AG04450 (cell line): ENCODE measurements around the gene PRR15L. TPM values are rescaled to one million over a fixed set of nuclear protein-coding genes. Genes with fewer than 3 reads are reported as not detected.

Experiments
- CTCF ChIA-PET: fragments of 300-600, 350-600 bp; formaldehyde crosslinking; extraction: SDS; loops from one replicate; lab custom pipeline; 2022; ENCODE audit warnings: antibody characterized with exemption, inconsistent platforms; lab: Charles Lee
- POLR2A ChIA-PET: fragments of 350-600 bp; formaldehyde crosslinking; extraction: SDS; loops from one replicate; lab custom pipeline; 2021; ENCODE audit warnings: antibody characterized with exemption, inconsistent platforms; lab: Yijun Ruan, JAX
- DNase-seq: peaks from one replicate; pipeline ENCODE4 v3.0.0-alpha.2; 2011; ENCODE audit warnings: low read depth, low spot score
- H3K27ac ChIP-seq: one replicate; pipeline ENCODE4 v1.5.1; 2012; ENCODE audit warnings: low read depth, low read length, control low read depth
- H3K27me3 ChIP-seq: one replicate; pipeline ENCODE4 v1.6.0; 2012; ENCODE audit warnings: low read length; ENCODE audit not compliant: control insufficient read depth, insufficient read depth
- H3K4me3 ChIP-seq: 2 replicates; pipeline ENCODE4 v1.5.1; 2011; ENCODE audit warnings: mild to moderate bottlenecking, low read depth, low read length, control low read depth
- H3K9me3 ChIP-seq: 2 replicates; pipeline ENCODE4 v1.5.1; 2012; ENCODE audit warnings: low read length; ENCODE audit not compliant: control insufficient read depth, insufficient read depth
- polyA plus RNA-seq: library from polyadenylated mRNA; depleted of rRNA; stranded (reverse); fragments of >200 nt; gene quantifications from 2 replicates; pipeline ENCODE4 v1.2.3, GENCODE V29; 2011
- TF ChIP-seq, protein P1 (sequence below): IDR thresholded peaks from 2 replicates; pipeline ENCODE4 v1.5.1; 2011; ENCODE audit warnings: low read depth, low read length, control low read depth, inconsistent platforms

Gene PRR15L
- polyA plus RNA-seq, 1 experiment, result not detected

DNA sequence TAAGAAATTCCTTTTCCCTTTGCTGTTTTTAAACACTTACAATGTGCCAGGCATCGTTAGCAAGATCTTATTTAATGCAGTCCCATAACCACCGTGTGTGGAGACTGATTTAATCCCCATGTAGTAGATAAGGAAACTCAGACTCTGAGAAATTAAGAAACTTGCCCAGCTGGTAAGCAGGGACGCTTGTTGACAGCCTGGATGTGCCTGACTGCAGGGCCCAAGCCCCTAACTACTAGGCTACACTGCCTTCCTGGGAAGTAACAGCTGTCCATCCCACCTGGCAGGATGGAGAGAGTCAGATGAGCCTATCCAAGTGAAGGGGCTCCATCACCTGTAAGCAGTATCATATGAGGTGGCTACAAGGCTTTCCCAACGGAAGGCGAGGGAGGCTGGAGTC lies 36.3 kb upstream of the PRR15L start:
- H3K27ac ChIP-seq, result no peak overlapping the region
- no peak overlapping the region for H3K4me3 ChIP-seq
- POLR2A ChIA-PET, result no interaction called here
- no peak for DNase-seq
- no peaks in the 10 kb centered on the region for H3K9me3 ChIP-seq
- H3K27me3 ChIP-seq, result peaks cover 10% of the 10 kb centered on the region
- CTCF ChIA-PET, result interaction anchor here (1.2 to 2.7 kb wide), 3 partner anchors 15 to 47 kb away, joined by 5 to 10 read pairs (median 9); partner anchors contain the start of gene CDK5RAP3
- TF ChIP-seq, protein P1, sequence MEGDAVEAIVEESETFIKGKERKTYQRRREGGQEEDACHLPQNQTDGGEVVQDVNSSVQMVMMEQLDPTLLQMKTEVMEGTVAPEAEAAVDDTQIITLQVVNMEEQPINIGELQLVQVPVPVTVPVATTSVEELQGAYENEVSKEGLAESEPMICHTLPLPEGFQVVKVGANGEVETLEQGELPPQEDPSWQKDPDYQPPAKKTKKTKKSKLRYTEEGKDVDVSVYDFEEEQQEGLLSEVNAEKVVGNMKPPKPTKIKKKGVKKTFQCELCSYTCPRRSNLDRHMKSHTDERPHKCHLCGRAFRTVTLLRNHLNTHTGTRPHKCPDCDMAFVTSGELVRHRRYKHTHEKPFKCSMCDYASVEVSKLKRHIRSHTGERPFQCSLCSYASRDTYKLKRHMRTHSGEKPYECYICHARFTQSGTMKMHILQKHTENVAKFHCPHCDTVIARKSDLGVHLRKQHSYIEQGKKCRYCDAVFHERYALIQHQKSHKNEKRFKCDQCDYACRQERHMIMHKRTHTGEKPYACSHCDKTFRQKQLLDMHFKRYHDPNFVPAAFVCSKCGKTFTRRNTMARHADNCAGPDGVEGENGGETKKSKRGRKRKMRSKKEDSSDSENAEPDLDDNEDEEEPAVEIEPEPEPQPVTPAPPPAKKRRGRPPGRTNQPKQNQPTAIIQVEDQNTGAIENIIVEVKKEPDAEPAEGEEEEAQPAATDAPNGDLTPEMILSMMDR, result no peak

DNA sequence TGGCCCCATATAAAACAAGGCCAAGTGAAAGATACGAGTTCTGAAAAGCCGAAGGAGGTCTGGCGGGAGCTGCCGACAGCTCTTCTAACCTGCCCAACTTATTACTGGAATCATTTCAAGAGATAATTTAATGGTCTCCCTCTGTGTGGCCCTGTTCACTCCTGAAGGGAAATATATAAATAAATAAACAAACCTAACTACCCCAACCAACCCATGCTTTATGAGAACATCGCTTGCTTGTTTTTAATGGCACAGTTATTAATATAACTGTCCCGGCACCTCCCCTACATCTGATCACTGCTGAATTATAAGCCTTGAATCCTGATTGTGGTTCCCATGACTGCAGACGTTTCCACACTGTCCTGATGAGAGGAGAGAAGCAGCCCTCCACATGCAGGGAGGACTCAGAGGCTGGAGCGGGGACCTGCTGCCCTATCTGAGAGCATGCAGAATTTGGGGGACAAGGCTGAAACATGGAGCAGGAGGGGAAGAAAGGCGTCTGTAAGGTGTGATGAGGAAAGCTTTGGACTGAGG lies 35.4 kb upstream of the PRR15L start:
- CTCF ChIA-PET, result interaction anchor here (0.7 to 2.7 kb wide), 2 partner anchors 23 to 24 kb away, joined by 3 to 10 read pairs; partner anchors contain the start of gene CDK5RAP3

DNA sequence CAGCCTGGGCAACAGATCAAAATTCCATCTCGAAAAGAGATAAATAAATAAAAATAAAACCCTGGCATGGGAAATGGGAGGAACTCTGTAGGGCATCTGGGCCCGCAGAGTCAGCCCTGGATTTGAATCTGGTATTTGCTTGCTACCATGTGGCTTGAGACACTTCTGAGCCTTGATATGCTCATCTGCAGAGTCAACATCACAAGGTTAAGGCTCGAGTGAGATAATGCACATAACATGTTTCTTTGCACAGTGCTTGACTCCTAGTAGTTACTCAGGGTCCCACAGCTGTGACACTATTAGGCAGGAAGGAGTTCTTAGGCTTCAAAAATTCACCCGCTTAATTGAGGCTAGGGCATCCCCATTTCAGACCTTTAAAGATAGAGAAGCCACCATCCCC lies 34.5 kb upstream of the PRR15L start:
- no peak overlapping the region for H3K27ac ChIP-seq
- TF ChIP-seq, protein P1, result no peak
- ChIA-PET POLR2A (no interaction called here), CTCF (interaction anchor here (2.7 kb wide), 1 partner anchor 22 kb away, joined by 10 read pairs; the partner anchor contains the start of gene CDK5RAP3)
- peaks cover 10% of the 10 kb centered on the region for H3K27me3 ChIP-seq
- no peaks in the 10 kb centered on the region for H3K9me3 ChIP-seq
- no peak for DNase-seq
- no peak overlapping the region for H3K4me3 ChIP-seq

More for the DNA sequence above, 35.4 kb upstream of the PRR15L start:
- no peak for DNase-seq
- H3K27me3 ChIP-seq, result peaks cover 10% of the 10 kb centered on the region
- TF ChIP-seq, protein P1, result no peak
- POLR2A ChIA-PET, result no interaction called here
- H3K27ac ChIP-seq, result no peak overlapping the region
- no peak overlapping the region for H3K4me3 ChIP-seq
- H3K9me3 ChIP-seq, result no peaks in the 10 kb centered on the region

DNA sequence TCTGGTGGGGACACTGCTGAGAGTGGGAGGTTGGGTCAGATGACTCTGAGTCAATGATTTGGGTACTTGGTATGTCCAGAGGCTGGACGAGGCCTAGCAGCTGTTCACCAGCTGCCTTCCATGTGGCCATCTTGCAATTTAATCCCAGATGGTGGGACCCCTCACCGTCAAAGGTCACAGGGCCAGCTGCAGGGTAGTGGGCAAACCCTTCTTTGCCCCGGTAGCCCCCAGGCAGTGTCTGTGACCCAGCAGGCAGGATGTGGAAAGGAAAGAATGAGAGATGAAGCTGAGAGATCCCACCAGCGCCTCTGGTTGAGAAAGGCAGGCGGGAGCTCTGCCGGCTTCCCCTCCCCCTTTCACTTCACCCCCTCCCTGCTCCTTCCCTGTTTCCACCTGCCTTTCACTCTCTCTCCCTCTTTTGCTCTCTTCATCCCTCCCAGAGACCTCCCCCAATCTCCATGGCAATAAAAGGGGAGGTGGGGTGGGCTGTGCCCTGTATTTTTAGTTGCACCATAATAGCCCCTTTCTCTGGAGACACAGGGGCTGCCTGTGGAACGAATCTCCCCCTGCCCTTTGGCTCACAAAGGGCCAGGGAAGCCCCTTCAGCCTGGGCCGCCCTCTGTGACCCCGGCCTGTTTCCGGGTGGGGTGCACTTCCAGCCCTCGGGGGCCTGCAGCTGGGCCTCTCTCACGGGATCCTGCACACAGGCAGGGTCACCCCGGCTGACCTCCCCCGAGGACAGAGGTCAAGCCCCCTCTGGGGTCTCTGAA lies 33.5 kb upstream of the PRR15L start:
- TF ChIP-seq, protein P1, result no peak
- no peak overlapping the region for H3K27ac ChIP-seq
- no peaks in the 10 kb centered on the region for H3K9me3 ChIP-seq
- no peak overlapping the region for H3K4me3 ChIP-seq
- H3K27me3 ChIP-seq, result peaks cover 8% of the 10 kb centered on the region
- ChIA-PET POLR2A (interaction anchor here (0.6 kb wide), 1 partner anchor 160 kb away, joined by 3 read pairs; the partner anchor contains the start of genes LRRC46 and MRPL10), CTCF (interaction anchor here (0.6 kb wide), 1 partner anchor 12 kb away, joined by 3 read pairs; no protein-coding TSS in a partner anchor)
- no peak for DNase-seq

DNA sequence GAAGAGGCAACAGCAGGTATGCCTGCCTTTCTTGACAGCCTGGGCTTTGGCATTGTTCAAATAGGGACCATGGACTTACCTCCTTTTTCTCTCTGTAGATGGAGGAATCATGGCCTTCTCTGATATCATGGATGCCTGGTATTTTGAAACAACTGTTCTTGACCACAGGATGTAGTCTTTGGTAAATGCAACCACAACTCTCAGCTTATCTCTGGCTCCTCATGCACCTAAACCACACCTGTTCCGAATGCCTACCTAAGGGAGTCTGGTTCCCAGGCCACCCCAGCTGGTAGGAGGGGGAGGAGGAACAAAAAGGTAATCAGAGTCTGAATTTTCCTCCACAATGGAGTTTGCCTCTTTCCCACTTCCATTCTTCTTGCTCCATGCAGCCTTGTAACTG lies 32.0 kb upstream of the PRR15L start:
- TF ChIP-seq, protein P1, result no peak
- no peak for DNase-seq
- ChIA-PET POLR2A (no interaction called here), CTCF (interaction anchor here (0.9 to 1.4 kb wide), 2 partner anchors 11 to 18 kb away, joined by 3 to 4 read pairs; partner anchors contain the start of gene CDK5RAP3)
- H3K4me3 ChIP-seq, result no peak overlapping the region
- H3K27me3 ChIP-seq, result peaks cover 3% of the 10 kb centered on the region
- H3K9me3 ChIP-seq, result no peaks in the 10 kb centered on the region
- H3K27ac ChIP-seq, result no peak overlapping the region
